Choroid plexus epithelial cell (primary cell): Measurements from ENCODE around the gene NCKIPSD.

Experiments used
- DNase-seq: peaks from one replicate; pipeline ENCODE4 v3.0.0-alpha.2; 2010; ENCODE audit warnings: low read depth
- H3K4me3 ChIP-seq: 2 replicates; pipeline ENCODE4 v1.5.1; 2011; ENCODE audit warnings: low read depth, mild to moderate bottlenecking, control low read depth, low read length, moderate library complexity
- CTCF ChIP-seq: conservative IDR thresholded peaks from 2 replicates; pipeline ENCODE4 v1.5.1; 2011; ENCODE audit warnings: low read depth, mild to moderate bottlenecking, control low read depth, inconsistent platforms, low read length, moderate library complexity

The NCKIPSD gene

GRCh38 chr3:48680811-48681540, 4.7 kb downstream of the NCKIPSD start:
- no peak overlapping the region for H3K4me3 ChIP-seq
- DNase-seq, result no peak
- TF ChIP-seq CTCF, result no peak

GRCh38 chr3:48679411-48680391, 6.0 kb downstream of the NCKIPSD start:
- no peak for TF ChIP-seq CTCF
- H3K4me3 ChIP-seq, result no peak overlapping the region
- DNase-seq, result no peak

GRCh38 chr3:48678566-48679380, 6.9 kb downstream of the NCKIPSD start:
- DNase-seq, result no peak
- no peak overlapping the region for H3K4me3 ChIP-seq
- TF ChIP-seq CTCF, result no peak

GRCh38 chr3:48678056-48678455, 7.7 kb downstream of the NCKIPSD start:
- H3K4me3 ChIP-seq, result no peak overlapping the region
- no peak for DNase-seq
- no peak for TF ChIP-seq CTCF

GRCh38 chr3:48674505-48674904, 11.2 kb downstream of the NCKIPSD start:
- no peak for TF ChIP-seq CTCF
- no peak overlapping the region for H3K4me3 ChIP-seq
- no peak for DNase-seq

GRCh38 chr3:48672522-48672921, 13.2 kb downstream of the NCKIPSD start:
- no peak overlapping the region for H3K4me3 ChIP-seq
- no peak for DNase-seq
- TF ChIP-seq CTCF, result no peak
